GM12878 (cell line): Measurements from ENCODE around the gene RABEP1. TPM values are rescaled to one million over a fixed set of nuclear protein-coding genes. Genes with fewer than 3 reads are reported as not detected.
A peak's percentile ranks its signal among the peaks of the same experiment; 100 is the strongest.

ENCODE experiments used
- CBFB ChIP-seq: IDR thresholded peaks from 2 replicates; pipeline ENCODE4 v1.6.1; 2016; ENCODE audit warnings: antibody characterized with exemption, low read depth
- CBX3 ChIP-seq: fragments of 200-600 bp; sonication (generic); IDR thresholded peaks from 2 replicates; pipeline ENCODE4 v1.6.1; 2016; ENCODE audit warnings: low read depth, borderline replicate concordance
- CBX5 ChIP-seq: sonication (generic); IDR thresholded peaks from 2 replicates; pipeline ENCODE4 v1.6.1; 2016; ENCODE audit warnings: low read depth, moderate library complexity, mild to moderate bottlenecking, inconsistent platforms
- E2F8 ChIP-seq: fragments of 450-650 bp; IDR thresholded peaks from 2 replicates; pipeline ENCODE4 v1.6.1; 2018; ENCODE audit warnings: mild to moderate bottlenecking, low read depth, moderate library complexity; ENCODE audit not compliant: partially characterized antibody
- EZH2 ChIP-seq: IDR thresholded peaks from 2 replicates; pipeline ENCODE4 v1.6.1; 2012; ENCODE audit warnings: low read depth, mild to moderate bottlenecking, control low read depth, inconsistent platforms, low read length, borderline replicate concordance; ENCODE audit not compliant: control insufficient read depth
- LARP7 ChIP-seq: fragments of 450-650 bp; IDR thresholded peaks from 2 replicates; pipeline ENCODE4 v1.6.1; 2017; ENCODE audit warnings: mild to moderate bottlenecking
- NBN ChIP-seq: fragments of 450-650 bp; IDR thresholded peaks from 2 replicates; pipeline ENCODE4 v1.6.1; 2016
- NR2F1 ChIP-seq: fragments of 450-650 bp; conservative IDR thresholded peaks from 2 replicates; pipeline ENCODE4 v1.6.1; 2017; ENCODE audit warnings: mild to moderate bottlenecking
- NRF1 ChIP-seq: conservative IDR thresholded peaks from 2 replicates; pipeline ENCODE4 v1.6.1; 2011; ENCODE audit warnings: mild to moderate bottlenecking, low read depth, low read length, improper control_type of control experiment
- PBX3 ChIP-seq: IDR thresholded peaks from 2 replicates; pipeline ENCODE4 v1.6.1; 2011; ENCODE audit warnings: mild to moderate bottlenecking, low read depth, low read length, moderate library complexity; ENCODE audit not compliant: insufficient replicate concordance
- POLR2A ChIP-seq: IDR thresholded peaks from 2 replicates; pipeline ENCODE4 v1.6.1; 2011; ENCODE audit warnings: low read depth, mild to moderate bottlenecking, low read length
- RCOR1 ChIP-seq: conservative IDR thresholded peaks from 2 replicates; pipeline ENCODE4 v1.6.1; 2012; ENCODE audit warnings: low read depth, low read length, improper control_type of control experiment
- SMAD5 ChIP-seq: IDR thresholded peaks from 2 replicates; pipeline ENCODE4 v1.6.1; 2016; ENCODE audit warnings: antibody characterized with exemption, low read depth
- SPI1 ChIP-seq: IDR thresholded peaks from 2 replicates; pipeline ENCODE4 v1.6.1; 2011; ENCODE audit warnings: low read depth, mild to moderate bottlenecking, low read length, moderate library complexity, borderline replicate concordance; ENCODE audit not compliant: insufficient read depth
- TAF1 ChIP-seq: IDR thresholded peaks from 2 replicates; pipeline ENCODE4 v1.6.1; 2011; ENCODE audit warnings: mild to moderate bottlenecking, low read depth, low read length, borderline replicate concordance
- TBL1XR1 ChIP-seq: IDR thresholded peaks from 2 replicates; pipeline ENCODE4 v1.6.1; 2012; ENCODE audit warnings: low read depth, low read length, improper control_type of control experiment
- TCF7 ChIP-seq: IDR thresholded peaks from 2 replicates; pipeline ENCODE4 v1.6.1; 2014; ENCODE audit warnings: antibody characterized with exemption, borderline replicate concordance
- ZBTB4 ChIP-seq: fragments of 450-650 bp; formaldehyde crosslinking; IDR thresholded peaks from 2 replicates; pipeline ENCODE4 v1.4.0; 2022; ENCODE audit warnings: mild to moderate bottlenecking, moderate library complexity
- polyA plus RNA-seq, 11 experiments: library from polyadenylated mRNA; depleted of rRNA in 4 of 11; unstranded in 6 of 11; stranded (reverse) in 5 of 11; fragments of >200 nt; fragmentation: Nextera tagmentation in 4 of 11; fragmentation: Illumina TruSeq in 1 of 11; extraction: Ambion mirVana in 4 of 11; extraction: Trizol in 1 of 11; gene quantifications; 1 replicate in 1 of 11; 2 replicates in 10 of 11; pipeline versions ENCODE4 v1.2.1 to v1.2.3, GENCODE V29; 2011 to 2016; ENCODE audit warnings: inconsistent platforms in 2 of 11, missing spikeins in 2 of 11, low read depth in 1 of 11
- total RNA-seq, 4 experiments: library from RNA; depleted of rRNA in 3 of 4; stranded (reverse); fragments of >200 nt in 3 of 4; fragmentation: Illumina TruSeq in 1 of 4; extraction: Trizol in 1 of 4; gene quantifications; 2 replicates each; pipeline versions ENCODE4 v1.2.1 to v1.2.3, GENCODE V29; 2013 to 2021
- TF ChIP-seq, protein P1 (sequence below): fragments of 450-650 bp; IDR thresholded peaks from 2 replicates; pipeline ENCODE4 v1.6.1; 2017; ENCODE audit warnings: mild to moderate bottlenecking

The RABEP1 gene
- total and polyA plus RNA-seq, 10 of the 15 experiments (the other 5 are each of a cell fraction or from before 2014, with no cell fraction given): 13.4 to 71.4 (median 59.8) TPM

DNA sequence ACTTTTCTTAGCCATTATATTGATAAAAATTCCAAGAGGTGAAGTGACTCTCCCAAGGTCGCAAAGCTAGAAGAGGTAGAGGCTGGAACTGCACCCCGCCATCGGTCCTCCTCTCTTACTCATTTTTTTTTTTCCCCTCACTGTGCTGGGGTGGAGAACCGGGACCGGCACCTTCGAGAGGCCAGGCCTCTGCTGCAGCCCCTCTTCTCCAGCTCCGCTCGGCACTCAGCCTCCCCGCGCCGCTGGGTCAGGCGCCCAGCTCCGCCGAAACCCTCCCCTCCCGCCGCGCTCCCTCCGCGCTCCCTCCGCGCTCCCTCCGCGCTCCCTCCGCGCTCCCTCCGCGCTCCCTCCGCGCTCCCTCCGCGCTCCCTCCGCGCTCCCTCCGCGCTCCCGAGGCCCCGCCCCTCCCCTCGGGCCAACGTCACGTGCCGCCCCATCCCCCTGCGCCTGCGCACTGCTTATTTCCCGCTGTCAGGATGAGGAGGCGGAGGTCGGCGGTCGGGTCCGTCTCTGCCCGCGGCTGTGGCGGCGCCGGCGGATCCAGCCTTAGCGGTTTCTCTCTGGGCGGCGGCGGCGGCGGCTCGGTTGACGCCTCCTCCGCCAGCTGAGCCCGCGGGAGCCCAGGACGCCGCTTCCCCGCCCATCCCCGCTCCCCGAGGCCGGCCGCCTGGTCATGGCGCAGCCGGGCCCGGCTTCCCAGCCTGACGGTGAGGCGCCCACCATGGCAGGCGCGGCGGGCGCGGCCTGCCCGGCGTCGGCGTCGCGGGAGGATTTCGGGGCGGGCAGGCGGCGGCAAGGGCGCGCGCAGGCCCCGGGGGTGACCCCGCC is at the start of gene RABEP1 (continued):
- TF ChIP-seq, protein P1, sequence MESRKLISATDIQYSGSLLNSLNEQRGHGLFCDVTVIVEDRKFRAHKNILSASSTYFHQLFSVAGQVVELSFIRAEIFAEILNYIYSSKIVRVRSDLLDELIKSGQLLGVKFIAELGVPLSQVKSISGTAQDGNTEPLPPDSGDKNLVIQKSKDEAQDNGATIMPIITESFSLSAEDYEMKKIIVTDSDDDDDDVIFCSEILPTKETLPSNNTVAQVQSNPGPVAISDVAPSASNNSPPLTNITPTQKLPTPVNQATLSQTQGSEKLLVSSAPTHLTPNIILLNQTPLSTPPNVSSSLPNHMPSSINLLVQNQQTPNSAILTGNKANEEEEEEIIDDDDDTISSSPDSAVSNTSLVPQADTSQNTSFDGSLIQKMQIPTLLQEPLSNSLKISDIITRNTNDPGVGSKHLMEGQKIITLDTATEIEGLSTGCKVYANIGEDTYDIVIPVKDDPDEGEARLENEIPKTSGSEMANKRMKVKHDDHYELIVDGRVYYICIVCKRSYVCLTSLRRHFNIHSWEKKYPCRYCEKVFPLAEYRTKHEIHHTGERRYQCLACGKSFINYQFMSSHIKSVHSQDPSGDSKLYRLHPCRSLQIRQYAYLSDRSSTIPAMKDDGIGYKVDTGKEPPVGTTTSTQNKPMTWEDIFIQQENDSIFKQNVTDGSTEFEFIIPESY: no peak
- TF ChIP-seq EZH2 (no peak), SPI1 (no peak), TAF1 (peak; percentile 99), TBL1XR1 (no peak), ZBTB4 (no peak), LARP7 (peak; percentile 96), NBN (peak; percentile 78), E2F8 (no peak), SMAD5 (peak; percentile 64), PBX3 (peak; percentile 85), CBX3 (no peak), CBFB (no peak), RCOR1 (no peak), NR2F1 (peak; percentile 82), CBX5 (peak; percentile 62; the same call in 1 of the 2 replicates), POLR2A (peak; percentile 97), TCF7 (no peak), NRF1 (peak; percentile 70)
